K562 (cell line): ENCODE results near the gene EFEMP2. TPM values are rescaled to one million over a fixed set of nuclear protein-coding genes. Genes with fewer than 3 reads are reported as not detected.

Experiments used
- HDAC2 ChIP-seq: fragments of 450-650 bp; IDR thresholded peaks from 2 replicates; pipeline ENCODE4 v1.6.1; 2016; ENCODE audit warnings: mild to moderate bottlenecking
- HMGN3 ChIP-seq: IDR thresholded peaks from 2 replicates; pipeline ENCODE4 v1.6.1; 2011; ENCODE audit warnings: borderline replicate concordance, low read depth, mild to moderate bottlenecking, mixed read lengths, low read length; ENCODE audit not compliant: insufficient read length; ENCODE audit errors: extremely low read depth
- KAT2B ChIP-seq: IDR thresholded peaks from one replicate; pipeline ENCODE4 v1.6.1; 2012; ENCODE audit warnings: low read depth, mild to moderate bottlenecking, control low read depth, inconsistent platforms, low read length, moderate library complexity
- KDM1A ChIP-seq, 2 experiments: fragments of 450-650 bp; IDR thresholded peaks; 2 replicates each; pipeline ENCODE4 v1.6.1; 2016; ENCODE audit warnings: mild to moderate bottlenecking in 2 of 2
- KDM2B ChIP-seq: fragments of 250-450 bp; sonication (Bioruptor Pico); IDR thresholded peaks from 2 replicates; pipeline ENCODE4 v1.8.0; 2021; ENCODE audit warnings: mild to moderate bottlenecking, moderate library complexity
- MEIS2 ChIP-seq: fragments of 450-650 bp; IDR thresholded peaks from 2 replicates; pipeline ENCODE4 v1.6.1; 2014; ENCODE audit warnings: mild to moderate bottlenecking; ENCODE audit not compliant: partially characterized antibody
- NFATC3 ChIP-seq: fragments of 450-650 bp; IDR thresholded peaks from 2 replicates; pipeline ENCODE4 v1.6.1; 2017; ENCODE audit warnings: mild to moderate bottlenecking
- POLR2G ChIP-seq: fragments of 200-400 bp; formaldehyde crosslinking; IDR thresholded peaks from 2 replicates; pipeline ENCODE4 v1.6.1; 2017; ENCODE audit warnings: low read depth, mild to moderate bottlenecking, antibody characterized with exemption, low read length, moderate library complexity
- SRSF1 ChIP-seq: fragments of 200-400 bp; formaldehyde crosslinking; IDR thresholded peaks from 2 replicates; pipeline ENCODE4 v1.6.1; 2017; ENCODE audit warnings: mild to moderate bottlenecking, low read depth, low read length, moderate library complexity
- WHSC1 ChIP-seq: IDR thresholded peaks from one replicate; pipeline ENCODE4 v1.6.1; 2012; ENCODE audit warnings: low read length, control low read depth, inconsistent platforms
- ZNF274 ChIP-seq: IDR thresholded peaks from 2 replicates; pipeline ENCODE4 v1.6.1; 2011; ENCODE audit warnings: low read depth, mild to moderate bottlenecking, low read length, moderate library complexity, borderline replicate concordance
- ZNF436 ChIP-seq: fragments of 250-450, 450-650 bp; sonication (Bioruptor Pico); formaldehyde crosslinking; IDR thresholded peaks from 2 replicates; pipeline ENCODE4 v1.7.0; 2020; ENCODE audit warnings: mild to moderate bottlenecking
- polyA plus RNA-seq, 8 experiments: library from polyadenylated mRNA; depleted of rRNA in 4 of 8; stranded (reverse) in 5 of 8; unstranded in 3 of 8; fragments of >200 nt; fragmentation: Nextera tagmentation in 2 of 8; fragmentation: Illumina TruSeq in 1 of 8; extraction: Ambion mirVana in 2 of 8; extraction: Trizol in 1 of 8; gene quantifications; 2 replicates each; pipeline versions ENCODE4 v1.2.1 to v1.2.3, GENCODE V29; 2011 to 2014; ENCODE audit warnings: inconsistent platforms in 1 of 8, missing spikeins in 1 of 8
- total RNA-seq, 7 experiments: library from RNA; depleted of rRNA in 6 of 7; stranded (reverse); fragments of >200 nt in 6 of 7; fragmentation: Illumina TruSeq in 2 of 7; extraction: Trizol in 2 of 7; gene quantifications; 2 replicates each; pipeline versions ENCODE4 v1.2.1 to v1.2.3, GENCODE V29; 2011 to 2021; ENCODE audit warnings: low replicate concordance in 1 of 7
- TF ChIP-seq, protein P1 (sequence below): fragments of 250-450 bp; sonication (Bioruptor Pico); IDR thresholded peaks from 2 replicates; pipeline ENCODE4 v1.8.0; 2022; ENCODE audit warnings: moderate library complexity, mild to moderate bottlenecking, inconsistent platforms
- TF ChIP-seq, protein P2 (sequence below): fragments of 450-650 bp; IDR thresholded peaks from 2 replicates; pipeline ENCODE4 v1.6.1; 2017; ENCODE audit warnings: antibody characterized with exemption, mild to moderate bottlenecking
- TF ChIP-seq, protein P3 (sequence below): sonication (generic); formaldehyde crosslinking; IDR thresholded peaks from 2 replicates; pipeline ENCODE4 v1.8.1; 2023; ENCODE audit warnings: mild to moderate bottlenecking, missing genetic modification reagents, moderate library complexity
- TF ChIP-seq, protein P4 (sequence below): sonication (generic); formaldehyde crosslinking; IDR thresholded peaks from 2 replicates; pipeline ENCODE4 v1.5.0; 2020; ENCODE audit warnings: missing genetic modification reagents
- TF ChIP-seq, protein P5 (sequence below): fragments of 150-350 bp; conservative IDR thresholded peaks from 2 replicates; pipeline ENCODE4 v1.6.1; 2014; ENCODE audit warnings: low read length

The EFEMP2 gene
- total and polyA plus RNA-seq, 9 of the 15 experiments (the other 6 are each of a cell fraction or from before 2014, with no cell fraction given) = 0.07 to 2.9 (median 0.69) TPM; not detected in 1

DNA sequence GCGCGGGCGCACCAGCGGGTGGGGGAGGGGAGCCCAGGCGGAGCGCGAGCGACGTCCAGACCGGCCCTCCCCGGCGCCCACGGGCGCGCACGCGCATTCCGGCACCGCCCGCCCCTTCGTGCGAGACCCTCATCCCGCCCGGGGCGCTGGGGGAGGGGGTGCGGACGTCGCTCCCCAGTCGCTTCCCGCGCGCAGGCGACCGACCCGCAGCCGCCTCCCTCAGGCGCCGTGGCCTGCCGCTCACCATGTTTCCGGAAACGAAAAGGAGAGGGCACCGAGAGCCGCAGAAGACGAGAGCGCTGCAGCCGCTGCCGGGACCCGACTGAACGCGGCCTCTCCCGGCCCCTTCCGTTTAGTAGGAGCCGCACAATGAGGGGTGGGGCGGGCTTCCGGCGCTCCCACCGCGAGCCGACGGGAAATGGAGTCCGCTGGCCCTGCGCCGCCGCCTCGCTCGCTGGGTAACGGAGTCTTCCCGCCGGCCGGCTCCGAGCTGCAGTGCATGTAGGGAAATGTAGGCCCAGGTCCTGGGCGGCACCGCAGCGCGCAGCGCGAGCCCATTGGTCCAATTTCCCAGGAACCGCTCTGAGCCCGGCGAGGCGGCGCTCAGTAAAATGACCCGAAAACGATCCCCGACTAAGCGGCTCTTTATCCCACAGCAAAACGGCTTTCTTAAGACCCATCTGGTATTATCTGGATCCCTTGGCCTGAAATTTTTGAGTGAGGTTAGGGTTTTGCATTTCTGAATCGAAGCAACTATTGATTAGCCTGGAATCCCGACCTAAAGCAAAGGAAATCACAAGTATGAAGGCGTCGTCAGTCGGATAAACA is 14.5 kb downstream of the EFEMP2 start, which contains the start of gene CFL1 (continued):
- TF ChIP-seq, protein P1, sequence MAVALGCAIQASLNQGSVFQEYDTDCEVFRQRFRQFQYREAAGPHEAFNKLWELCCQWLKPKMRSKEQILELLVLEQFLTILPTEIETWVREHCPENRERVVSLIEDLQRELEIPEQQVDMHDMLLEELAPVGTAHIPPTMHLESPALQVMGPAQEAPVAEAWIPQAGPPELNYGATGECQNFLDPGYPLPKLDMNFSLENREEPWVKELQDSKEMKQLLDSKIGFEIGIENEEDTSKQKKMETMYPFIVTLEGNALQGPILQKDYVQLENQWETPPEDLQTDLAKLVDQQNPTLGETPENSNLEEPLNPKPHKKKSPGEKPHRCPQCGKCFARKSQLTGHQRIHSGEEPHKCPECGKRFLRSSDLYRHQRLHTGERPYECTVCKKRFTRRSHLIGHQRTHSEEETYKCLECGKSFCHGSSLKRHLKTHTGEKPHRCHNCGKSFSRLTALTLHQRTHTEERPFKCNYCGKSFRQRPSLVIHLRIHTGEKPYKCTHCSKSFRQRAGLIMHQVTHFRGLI (CRISPR knock-in tag) = no peak
- TF ChIP-seq, protein P2, sequence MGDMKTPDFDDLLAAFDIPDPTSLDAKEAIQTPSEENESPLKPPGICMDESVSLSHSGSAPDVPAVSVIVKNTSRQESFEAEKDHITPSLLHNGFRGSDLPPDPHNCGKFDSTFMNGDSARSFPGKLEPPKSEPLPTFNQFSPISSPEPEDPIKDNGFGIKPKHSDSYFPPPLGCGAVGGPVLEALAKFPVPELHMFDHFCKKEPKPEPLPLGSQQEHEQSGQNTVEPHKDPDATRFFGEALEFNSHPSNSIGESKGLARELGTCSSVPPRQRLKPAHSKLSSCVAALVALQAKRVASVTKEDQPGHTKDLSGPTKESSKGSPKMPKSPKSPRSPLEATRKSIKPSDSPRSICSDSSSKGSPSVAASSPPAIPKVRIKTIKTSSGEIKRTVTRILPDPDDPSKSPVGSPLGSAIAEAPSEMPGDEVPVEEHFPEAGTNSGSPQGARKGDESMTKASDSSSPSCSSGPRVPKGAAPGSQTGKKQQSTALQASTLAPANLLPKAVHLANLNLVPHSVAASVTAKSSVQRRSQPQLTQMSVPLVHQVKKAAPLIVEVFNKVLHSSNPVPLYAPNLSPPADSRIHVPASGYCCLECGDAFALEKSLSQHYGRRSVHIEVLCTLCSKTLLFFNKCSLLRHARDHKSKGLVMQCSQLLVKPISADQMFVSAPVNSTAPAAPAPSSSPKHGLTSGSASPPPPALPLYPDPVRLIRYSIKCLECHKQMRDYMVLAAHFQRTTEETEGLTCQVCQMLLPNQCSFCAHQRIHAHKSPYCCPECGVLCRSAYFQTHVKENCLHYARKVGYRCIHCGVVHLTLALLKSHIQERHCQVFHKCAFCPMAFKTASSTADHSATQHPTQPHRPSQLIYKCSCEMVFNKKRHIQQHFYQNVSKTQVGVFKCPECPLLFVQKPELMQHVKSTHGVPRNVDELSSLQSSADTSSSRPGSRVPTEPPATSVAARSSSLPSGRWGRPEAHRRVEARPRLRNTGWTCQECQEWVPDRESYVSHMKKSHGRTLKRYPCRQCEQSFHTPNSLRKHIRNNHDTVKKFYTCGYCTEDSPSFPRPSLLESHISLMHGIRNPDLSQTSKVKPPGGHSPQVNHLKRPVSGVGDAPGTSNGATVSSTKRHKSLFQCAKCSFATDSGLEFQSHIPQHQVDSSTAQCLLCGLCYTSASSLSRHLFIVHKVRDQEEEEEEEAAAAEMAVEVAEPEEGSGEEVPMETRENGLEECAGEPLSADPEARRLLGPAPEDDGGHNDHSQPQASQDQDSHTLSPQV = peak; percentile 44; the same call in 1 of the 2 replicates
- TF ChIP-seq, protein P3, sequence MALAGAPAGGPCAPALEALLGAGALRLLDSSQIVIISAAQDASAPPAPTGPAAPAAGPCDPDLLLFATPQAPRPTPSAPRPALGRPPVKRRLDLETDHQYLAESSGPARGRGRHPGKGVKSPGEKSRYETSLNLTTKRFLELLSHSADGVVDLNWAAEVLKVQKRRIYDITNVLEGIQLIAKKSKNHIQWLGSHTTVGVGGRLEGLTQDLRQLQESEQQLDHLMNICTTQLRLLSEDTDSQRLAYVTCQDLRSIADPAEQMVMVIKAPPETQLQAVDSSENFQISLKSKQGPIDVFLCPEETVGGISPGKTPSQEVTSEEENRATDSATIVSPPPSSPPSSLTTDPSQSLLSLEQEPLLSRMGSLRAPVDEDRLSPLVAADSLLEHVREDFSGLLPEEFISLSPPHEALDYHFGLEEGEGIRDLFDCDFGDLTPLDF = peak; percentile 88
- no peak for TF ChIP-seq ZNF436 (CRISPR knock-in tag)
- no peak for TF ChIP-seq HDAC2
- TF ChIP-seq SRSF1 = no peak
- TF ChIP-seq, protein P4, sequence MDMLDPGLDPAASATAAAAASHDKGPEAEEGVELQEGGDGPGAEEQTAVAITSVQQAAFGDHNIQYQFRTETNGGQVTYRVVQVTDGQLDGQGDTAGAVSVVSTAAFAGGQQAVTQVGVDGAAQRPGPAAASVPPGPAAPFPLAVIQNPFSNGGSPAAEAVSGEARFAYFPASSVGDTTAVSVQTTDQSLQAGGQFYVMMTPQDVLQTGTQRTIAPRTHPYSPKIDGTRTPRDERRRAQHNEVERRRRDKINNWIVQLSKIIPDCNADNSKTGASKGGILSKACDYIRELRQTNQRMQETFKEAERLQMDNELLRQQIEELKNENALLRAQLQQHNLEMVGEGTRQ (CRISPR knock-in tag) = no peak
- no peak for TF ChIP-seq NFATC3
- TF ChIP-seq, protein P5, sequence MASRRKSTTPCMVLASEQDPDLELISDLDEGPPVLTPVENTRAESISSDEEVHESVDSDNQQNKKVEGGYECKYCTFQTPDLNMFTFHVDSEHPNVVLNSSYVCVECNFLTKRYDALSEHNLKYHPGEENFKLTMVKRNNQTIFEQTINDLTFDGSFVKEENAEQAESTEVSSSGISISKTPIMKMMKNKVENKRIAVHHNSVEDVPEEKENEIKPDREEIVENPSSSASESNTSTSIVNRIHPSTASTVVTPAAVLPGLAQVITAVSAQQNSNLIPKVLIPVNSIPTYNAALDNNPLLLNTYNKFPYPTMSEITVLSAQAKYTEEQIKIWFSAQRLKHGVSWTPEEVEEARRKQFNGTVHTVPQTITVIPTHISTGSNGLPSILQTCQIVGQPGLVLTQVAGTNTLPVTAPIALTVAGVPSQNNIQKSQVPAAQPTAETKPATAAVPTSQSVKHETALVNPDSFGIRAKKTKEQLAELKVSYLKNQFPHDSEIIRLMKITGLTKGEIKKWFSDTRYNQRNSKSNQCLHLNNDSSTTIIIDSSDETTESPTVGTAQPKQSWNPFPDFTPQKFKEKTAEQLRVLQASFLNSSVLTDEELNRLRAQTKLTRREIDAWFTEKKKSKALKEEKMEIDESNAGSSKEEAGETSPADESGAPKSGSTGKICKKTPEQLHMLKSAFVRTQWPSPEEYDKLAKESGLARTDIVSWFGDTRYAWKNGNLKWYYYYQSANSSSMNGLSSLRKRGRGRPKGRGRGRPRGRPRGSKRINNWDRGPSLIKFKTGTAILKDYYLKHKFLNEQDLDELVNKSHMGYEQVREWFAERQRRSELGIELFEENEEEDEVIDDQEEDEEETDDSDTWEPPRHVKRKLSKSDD = no peak
- TF ChIP-seq WHSC1 = no peak
- no peak for TF ChIP-seq KDM1A (IDR thresholded peaks at IDR 0.05)
- 0 out of 2 replicates have a peak, but pooled peaks have one; percentile 15 for TF ChIP-seq KDM2B (CRISPR knock-in tag)
- TF ChIP-seq HMGN3 = no peak
- no peak for TF ChIP-seq ZNF274
- TF ChIP-seq MEIS2 = no peak
- TF ChIP-seq POLR2G = peak; percentile 96
- no peak for TF ChIP-seq KAT2B
